Omental fat pad (tissue), 4 donors: ENCODE data around the gene AADAC. TPM values are rescaled to one million over a fixed set of nuclear protein-coding genes. Genes with fewer than 3 reads are reported as not detected.
"Not testable (repeated sequence)": the region's sequence is repeated elsewhere in the genome, so short reads cannot be mapped to it uniquely, and the experiment has no call there.

Source experiments
- ATAC-seq: fragments of 150-250 bp; one replicate; pipeline ENCODE4 v1.9.1; 2016; ENCODE audit warnings: mild to moderate bottlenecking, moderate library complexity; ENCODE audit not compliant: low FRiP score
- DNase-seq: peaks from one replicate; pipeline ENCODE4 v3.0.0-alpha.2; 2019; ENCODE audit warnings: low spot score
- CTCF ChIP-seq, 3 donors: fragments of 450-650 bp; IDR thresholded peaks; one replicate each; pipeline ENCODE4 v1.5.1; 2016 to 2017; ENCODE audit warnings: antibody characterized with exemption in 3 of 3, mild to moderate bottlenecking in 3 of 3, moderate library complexity in 2 of 3
- total RNA-seq, 4 donors: library from RNA; depleted of rRNA; stranded (reverse); fragments of >200 nt; gene quantifications; one replicate each; pipeline ENCODE4 v1.1.0, GENCODE V29; 2016

Gene AADAC
- total RNA-seq, 4 donors from 2014 or later: 0.95 to 22.2 (median 1.8) TPM

- no peak for DNase-seq
- peak; percentile 64 for ATAC-seq
- TF ChIP-seq CTCF (IDR thresholded peaks at IDR 0.05): no peak
Measured at GRCh38 chr3:151795276-151795675, 18.6 kb upstream of the AADAC start.

GRCh38 chr3:151796105-151796680, 17.7 kb upstream of the AADAC start:
- DNase-seq (no peak), ATAC-seq (no peak)
- no peak for TF ChIP-seq CTCF (IDR thresholded peaks at IDR 0.05)

- no peak for ATAC-seq
- no peak for TF ChIP-seq CTCF (IDR thresholded peaks at IDR 0.05)
Measured at GRCh38 chr3:151798466-151798865, 15.4 kb upstream of the AADAC start.

GRCh38 chr3:151800431-151800830, 13.5 kb upstream of the AADAC start:
- no peak for TF ChIP-seq CTCF (IDR thresholded peaks at IDR 0.05)
- ATAC-seq (no peak), DNase-seq (no peak)

More at GRCh38 chr3:151798466-151798865, 15.4 kb upstream of the AADAC start:
- DNase-seq: no peak

GRCh38 chr3:151804267-151804666, 9.6 kb upstream of the AADAC start:
- ATAC-seq (peak; percentile 70), DNase-seq (no peak)
- no peak for TF ChIP-seq CTCF (IDR thresholded peaks at IDR 0.05)

GRCh38 chr3:151806838-151807237, 7.1 kb upstream of the AADAC start:
- ATAC-seq (no peak), DNase-seq (no peak)
- TF ChIP-seq CTCF (IDR thresholded peaks at IDR 0.05): no peak

- not testable (repeated sequence) for ATAC-seq, DNase-seq
Measured at GRCh38 chr3:151808926-151809325, 5.0 kb upstream of the AADAC start.
